ENCODE measurements around the gene MPI. TPM values are rescaled to one million over a fixed set of nuclear protein-coding genes. Genes with fewer than 3 reads are reported as not detected.

MPI gene
- polyA plus RNA-seq, 4 donors: 41.1 to 88.3 (median 69.1) TPM

GRCh38 chr15:74901612-74902063 lies 11.8 kb downstream of the MPI start:
- Histone ChIP-seq H3K9me3 (ENCODE audit: control insufficient read depth in 2 of 2, insufficient read depth in 1 of 2, low read depth in 1 of 2, low read length in 1 of 2) (no peaks in the 10 kb centered on the region), H3K4me3 (ENCODE audit: low read depth in 1 of 3, low read length in 3 of 3) (no peak overlapping the region), H3K27ac (ENCODE audit: low read depth in 1 of 3, low read length in 2 of 3) (peak overlapping the region in 1 of 3 donors; percentile 4), H3K27me3 (ENCODE audit: control insufficient read depth in 3 of 3, insufficient read depth in 3 of 3, low read length in 3 of 3) (no peaks in the 10 kb centered on the region), H3K36me3 (ENCODE audit: control insufficient read depth in 3 of 3, insufficient read depth in 2 of 3, low read depth in 1 of 3, low read length in 3 of 3) (peaks cover 9 to 73% (median 23%) of the 10 kb centered on the region in 3 donors), H3K4me1 (ENCODE audit: control insufficient read depth in 3 of 3, insufficient read depth in 2 of 3, low read depth in 1 of 3, low read length in 2 of 3) (peaks cover 0 to 11% (median 0%) of the 10 kb centered on the region in 3 donors)
- FAIRE-seq (no peak), DNase-seq (peak; percentile 77 to 83)
- WGBS, 3 donors: 9 to 18% (median 10%) methylated on average over 5 of the region's 5 CpGs

DNA sequence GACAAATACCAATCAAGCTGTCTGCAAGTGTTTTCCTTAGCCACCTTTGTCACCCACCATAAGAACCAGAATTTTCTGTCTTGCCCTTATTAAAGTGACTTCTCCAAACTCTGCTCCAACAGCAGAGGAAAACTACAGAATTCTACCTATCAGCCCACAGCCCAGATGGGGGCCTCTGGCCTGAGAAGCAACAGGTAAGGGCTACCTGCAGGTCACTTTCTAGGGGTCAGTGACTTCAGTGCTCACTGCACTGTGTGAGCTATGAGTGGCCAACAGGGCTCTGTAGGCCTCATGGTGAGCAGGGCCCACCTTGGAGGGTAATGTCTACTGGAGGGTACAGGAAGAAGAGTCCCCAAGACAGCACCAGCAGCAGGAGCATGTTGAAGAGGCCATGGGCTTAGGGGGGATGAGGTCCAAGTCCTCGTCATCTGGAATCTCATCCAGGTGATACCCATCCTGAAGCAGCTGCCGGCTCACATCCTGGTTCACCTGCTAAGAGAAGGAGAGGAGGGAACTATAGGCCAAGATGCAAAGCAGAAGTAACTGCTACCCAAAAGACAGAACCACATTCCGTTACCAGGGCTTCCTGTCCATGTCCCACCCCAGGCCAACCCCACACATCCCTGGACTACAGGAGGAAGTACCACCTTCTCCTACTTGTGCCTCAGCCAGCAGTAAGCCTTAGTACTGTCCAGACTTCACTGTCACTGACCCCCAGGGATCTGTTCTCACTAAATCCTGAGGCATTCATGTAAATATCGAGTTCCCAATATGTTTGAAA lies 12.6 kb downstream of the MPI start:
- DNase-seq: no peak
- no peak overlapping the region for H3K27ac ChIP-seq (ENCODE audit: low read depth in 1 of 3, low read length in 2 of 3)
- no peaks in the 10 kb centered on the region for H3K9me3 ChIP-seq (ENCODE audit: control insufficient read depth in 2 of 2, insufficient read depth in 1 of 2, low read depth in 1 of 2, low read length in 1 of 2)
- peaks cover 9 to 65% (median 23%) of the 10 kb centered on the region in 3 donors for H3K36me3 ChIP-seq (ENCODE audit: control insufficient read depth in 3 of 3, insufficient read depth in 2 of 3, low read depth in 1 of 3, low read length in 3 of 3)
- no peak for FAIRE-seq
- no peak overlapping the region for H3K4me3 ChIP-seq (ENCODE audit: low read depth in 1 of 3, low read length in 3 of 3)
- WGBS, 3 donors: 85 to 99% (median 87%) methylated on average over 4 of the region's 4 CpGs
- peaks cover 0 to 15% (median 0%) of the 10 kb centered on the region in 3 donors for H3K4me1 ChIP-seq (ENCODE audit: control insufficient read depth in 3 of 3, insufficient read depth in 2 of 3, low read depth in 1 of 3, low read length in 2 of 3)
- no peaks in the 10 kb centered on the region for H3K27me3 ChIP-seq (ENCODE audit: control insufficient read depth in 3 of 3, insufficient read depth in 3 of 3, low read length in 3 of 3)

DNA sequence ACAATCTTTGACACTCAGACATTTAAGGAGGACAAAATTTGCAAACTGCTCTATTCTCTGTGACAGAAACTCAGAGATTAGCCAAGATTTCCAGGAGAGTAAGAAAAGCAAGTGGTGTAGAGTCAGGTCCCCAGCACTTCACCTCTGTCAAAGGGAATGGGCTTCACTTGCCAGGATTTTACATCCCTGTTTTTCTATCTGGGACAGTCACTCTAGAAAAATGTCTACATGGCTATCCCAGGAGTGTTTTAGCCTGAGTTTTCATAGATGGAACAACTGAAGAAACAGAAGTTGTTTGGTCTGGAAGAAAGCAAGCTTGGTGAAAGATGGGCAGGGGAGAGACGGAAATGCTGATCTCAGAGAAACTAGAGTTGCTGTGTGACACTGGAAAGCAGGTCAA lies 13.8 kb downstream of the MPI start:
- DNase-seq: no peak
- Histone ChIP-seq H3K27ac (ENCODE audit: low read depth in 1 of 3, low read length in 2 of 3) (no peak overlapping the region), H3K4me3 (ENCODE audit: low read depth in 1 of 3, low read length in 3 of 3) (no peak overlapping the region), H3K9me3 (ENCODE audit: control insufficient read depth in 2 of 2, insufficient read depth in 1 of 2, low read depth in 1 of 2, low read length in 1 of 2) (no peaks in the 10 kb centered on the region), H3K27me3 (ENCODE audit: control insufficient read depth in 3 of 3, insufficient read depth in 3 of 3, low read length in 3 of 3) (no peaks in the 10 kb centered on the region), H3K4me1 (ENCODE audit: control insufficient read depth in 3 of 3, insufficient read depth in 2 of 3, low read depth in 1 of 3, low read length in 2 of 3) (peaks cover 0 to 19% (median 0%) of the 10 kb centered on the region in 3 donors), H3K36me3 (ENCODE audit: control insufficient read depth in 3 of 3, insufficient read depth in 2 of 3, low read depth in 1 of 3, low read length in 3 of 3) (peaks cover 9 to 54% (median 23%) of the 10 kb centered on the region in 3 donors)
- no peak for FAIRE-seq
- 93 to 95% (median 94%) methylated on average over 1 of the region's 1 CpG for WGBS, 3 donors

DNA sequence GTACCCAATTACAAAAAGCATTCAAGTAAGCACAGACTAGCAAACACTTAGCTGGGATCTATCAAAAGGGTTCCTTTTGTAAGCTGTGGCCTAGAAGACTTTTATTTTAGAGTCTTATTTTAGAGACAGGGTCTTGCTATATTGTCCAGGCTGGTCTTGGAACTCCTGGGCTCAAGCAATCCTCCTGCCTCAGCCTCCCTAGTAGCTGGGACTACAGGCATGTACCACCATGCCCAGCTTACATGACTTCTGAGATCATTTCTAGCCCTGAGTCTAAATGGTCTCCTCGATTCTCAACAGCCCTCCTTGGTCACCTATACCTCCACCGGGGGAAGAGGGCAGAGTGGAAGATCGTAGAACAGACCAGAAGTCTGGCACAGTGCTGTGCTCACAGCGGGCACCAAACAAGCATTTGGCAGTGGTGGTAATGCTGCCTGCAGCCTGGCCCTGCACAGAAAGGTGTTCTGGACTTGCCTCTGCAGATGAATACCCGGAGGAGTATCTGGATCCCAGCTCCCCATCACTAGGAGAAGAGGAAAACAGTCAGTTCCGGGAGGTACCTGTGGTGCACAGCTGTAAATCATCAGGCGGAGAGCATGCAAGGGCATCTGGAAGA lies 14.5 kb downstream of the MPI start:
- no peak overlapping the region for H3K4me3 ChIP-seq (ENCODE audit: low read depth in 1 of 3, low read length in 3 of 3)
- FAIRE-seq: no peak
- no peak overlapping the region for H3K27ac ChIP-seq (ENCODE audit: low read depth in 1 of 3, low read length in 2 of 3)
- H3K4me1 ChIP-seq (ENCODE audit: control insufficient read depth in 3 of 3, insufficient read depth in 2 of 3, low read depth in 1 of 3, low read length in 2 of 3): peaks cover 0 to 20% (median 0%) of the 10 kb centered on the region in 3 donors
- peaks cover 7 to 49% (median 21%) of the 10 kb centered on the region in 3 donors for H3K36me3 ChIP-seq (ENCODE audit: control insufficient read depth in 3 of 3, insufficient read depth in 2 of 3, low read depth in 1 of 3, low read length in 3 of 3)
- no peaks in the 10 kb centered on the region for H3K9me3 ChIP-seq (ENCODE audit: control insufficient read depth in 2 of 2, insufficient read depth in 1 of 2, low read depth in 1 of 2, low read length in 1 of 2)
- H3K27me3 ChIP-seq (ENCODE audit: control insufficient read depth in 3 of 3, insufficient read depth in 3 of 3, low read length in 3 of 3): no peaks in the 10 kb centered on the region
- 93 to 98% (median 94%) methylated on average over 7 of the region's 7 CpGs for WGBS, 3 donors
- DNase-seq: no peak

GRCh38 chr15:74906067-74906449 lies 16.2 kb downstream of the MPI start:
- H3K4me3 ChIP-seq (ENCODE audit: low read depth in 1 of 3, low read length in 3 of 3): peak overlapping the region; percentile 90 to 92 (median 92)
- no peaks in the 10 kb centered on the region for H3K9me3 ChIP-seq (ENCODE audit: control insufficient read depth in 2 of 2, insufficient read depth in 1 of 2, low read depth in 1 of 2, low read length in 1 of 2)
- 0% methylated on average over 20 of the region's 20 CpGs for WGBS, 3 donors
- H3K4me1 ChIP-seq (ENCODE audit: control insufficient read depth in 3 of 3, insufficient read depth in 2 of 3, low read depth in 1 of 3, low read length in 2 of 3): peaks cover 0 to 20% (median 0%) of the 10 kb centered on the region in 3 donors
- FAIRE-seq (no peak), DNase-seq (peak in 1 of 2 donors; percentile 44)
- peaks cover 7 to 39% (median 11%) of the 10 kb centered on the region in 3 donors for H3K36me3 ChIP-seq (ENCODE audit: control insufficient read depth in 3 of 3, insufficient read depth in 2 of 3, low read depth in 1 of 3, low read length in 3 of 3)
- no peaks in the 10 kb centered on the region for H3K27me3 ChIP-seq (ENCODE audit: control insufficient read depth in 3 of 3, insufficient read depth in 3 of 3, low read length in 3 of 3)
- peak overlapping the region; percentile 84 to 93 (median 90) for H3K27ac ChIP-seq (ENCODE audit: low read depth in 1 of 3, low read length in 2 of 3)

GRCh38 chr15:74906450-74907162 lies 16.8 kb downstream of the MPI start, which contains the start of gene FAM219B:
Gene FAM219B (minus strand): TSS chr15:74906851. CDS start chr15:74906800, 51 bp downstream.
- H3K36me3 ChIP-seq (ENCODE audit: control insufficient read depth in 3 of 3, insufficient read depth in 2 of 3, low read depth in 1 of 3, low read length in 3 of 3): peaks cover 7 to 36% (median 11%) of the 10 kb centered on the region in 3 donors
- peak; percentile 89 to 94 for DNase-seq

GRCh38 chr15:74907163-74907870 lies 17.5 kb downstream of the MPI start:
- Histone ChIP-seq H3K27ac (ENCODE audit: low read depth in 1 of 3, low read length in 2 of 3) (peak overlapping the region; percentile 25 to 93 (median 90)), H3K4me3 (ENCODE audit: low read depth in 1 of 3, low read length in 3 of 3) (peak overlapping the region; percentile 90 to 92 (median 92)), H3K36me3 (ENCODE audit: control insufficient read depth in 3 of 3, insufficient read depth in 2 of 3, low read depth in 1 of 3, low read length in 3 of 3) (peaks cover 7 to 37% (median 11%) of the 10 kb centered on the region in 3 donors), H3K4me1 (ENCODE audit: control insufficient read depth in 3 of 3, insufficient read depth in 2 of 3, low read depth in 1 of 3, low read length in 2 of 3) (peaks cover 0 to 17% (median 0%) of the 10 kb centered on the region in 3 donors), H3K9me3 (ENCODE audit: control insufficient read depth in 2 of 2, insufficient read depth in 1 of 2, low read depth in 1 of 2, low read length in 1 of 2) (no peaks in the 10 kb centered on the region), H3K27me3 (ENCODE audit: control insufficient read depth in 3 of 3, insufficient read depth in 3 of 3, low read length in 3 of 3) (no peaks in the 10 kb centered on the region)
- 41 to 47% (median 46%) methylated on average over 8 of the region's 8 CpGs for WGBS, 3 donors
- FAIRE-seq: no peak
- peak in 1 of 2 donors; percentile 37 for DNase-seq

More at GRCh38 chr15:74906450-74907162, 16.8 kb downstream of the MPI start, which contains the start of gene FAM219B:
- 0 to 1% (median 1%) methylated on average over 61 to 74 of the region's 74 CpGs for WGBS, 3 donors
- H3K4me1 ChIP-seq (ENCODE audit: control insufficient read depth in 3 of 3, insufficient read depth in 2 of 3, low read depth in 1 of 3, low read length in 2 of 3): peaks cover 0 to 17% (median 0%) of the 10 kb centered on the region in 3 donors
- H3K27ac ChIP-seq (ENCODE audit: low read depth in 1 of 3, low read length in 2 of 3): peak within 1 kb of the TSS; percentile 84 to 93 (median 90)
- no peak for FAIRE-seq
- H3K4me3 ChIP-seq (ENCODE audit: low read depth in 1 of 3, low read length in 3 of 3): peak within 1 kb of the TSS; percentile 90 to 92 (median 92)
- no peaks in the 10 kb centered on the region for H3K27me3 ChIP-seq (ENCODE audit: control insufficient read depth in 3 of 3, insufficient read depth in 3 of 3, low read length in 3 of 3)
- H3K9me3 ChIP-seq (ENCODE audit: control insufficient read depth in 2 of 2, insufficient read depth in 1 of 2, low read depth in 1 of 2, low read length in 1 of 2): no peaks in the 10 kb centered on the region
